Neuronal stem cell (in vitro differentiated cells): ENCODE measurements around the gene ABHD3.

Experiments
- DNase-seq: peaks from one replicate; pipeline ENCODE4 v3.0.0-alpha.2; 2013; ENCODE audit warnings: low spot score
- H2AFZ ChIP-seq: one replicate; pipeline ENCODE4 v1.6.1; 2013; ENCODE audit warnings: mild to moderate bottlenecking, low read length, inconsistent platforms
- H2AK5ac ChIP-seq: 2 replicates; pipeline ENCODE4 v1.6.1; 2013; ENCODE audit warnings: low read depth, mild to moderate bottlenecking, inconsistent platforms, low read length, moderate library complexity, mixed read lengths
- H2BK120ac ChIP-seq: 2 replicates; pipeline ENCODE4 v1.6.1; 2013; ENCODE audit warnings: low read depth, mild to moderate bottlenecking, inconsistent platforms, low read length, moderate library complexity, mixed read lengths
- H2BK12ac ChIP-seq: one replicate; pipeline ENCODE4 v1.6.1; 2013; ENCODE audit warnings: low read length, inconsistent platforms
- H2BK15ac ChIP-seq: 2 replicates; pipeline ENCODE4 v1.6.1; 2013; ENCODE audit warnings: mild to moderate bottlenecking, low read length, inconsistent platforms, mixed read lengths
- H2BK5ac ChIP-seq: one replicate; pipeline ENCODE4 v1.6.1; 2013; ENCODE audit warnings: inconsistent platforms, mild to moderate bottlenecking, low read length, moderate library complexity
- H3K14ac ChIP-seq: one replicate; pipeline ENCODE4 v1.6.1; 2013; ENCODE audit warnings: low read length, inconsistent platforms
- H3K18ac ChIP-seq: 2 replicates; pipeline ENCODE4 v1.6.1; 2013; ENCODE audit warnings: low read length, inconsistent platforms
- H3K23ac ChIP-seq: 2 replicates; pipeline ENCODE4 v1.6.1; 2013; ENCODE audit warnings: low read depth, mild to moderate bottlenecking, mixed read lengths, low read length, inconsistent platforms; ENCODE audit not compliant: poor library complexity
- H3K27ac ChIP-seq: replicated peaks from 3 replicates; pipeline ENCODE4 v1.5.1; 2013; ENCODE audit warnings: low read length, inconsistent platforms
- H3K27me3 ChIP-seq, 3 experiments: 2 replicates each; pipeline ENCODE4 v1.6.1; 2013; ENCODE audit warnings: low read length in 3 of 3, mild to moderate bottlenecking in 2 of 3, inconsistent platforms in 1 of 3, low read depth in 1 of 3, mixed read lengths in 1 of 3, moderate library complexity in 1 of 3; ENCODE audit not compliant: control insufficient read depth in 3 of 3, insufficient read depth in 3 of 3
- H3K36me3 ChIP-seq, 2 donors: replicated peaks in 1 of 2; 2 replicates each; pipeline ENCODE4 v1.6.1; 2013; ENCODE audit warnings: low read length in 2 of 2; ENCODE audit not compliant: control insufficient read depth in 2 of 2, insufficient read depth in 2 of 2
- H3K4ac ChIP-seq: 2 replicates; pipeline ENCODE4 v1.6.1; 2013; ENCODE audit warnings: inconsistent platforms, mild to moderate bottlenecking, low read length, moderate library complexity
- H3K4me1 ChIP-seq, 2 donors: 1 replicate in 1 of 2; 2 replicates in 1 of 2; pipeline ENCODE4 v1.6.1; 2013; ENCODE audit warnings: low read length in 2 of 2, low read depth in 1 of 2; ENCODE audit not compliant: control insufficient read depth in 2 of 2, insufficient read depth in 1 of 2
- H3K4me2 ChIP-seq: one replicate; pipeline ENCODE4 v1.6.1; 2013; ENCODE audit warnings: mild to moderate bottlenecking, low read length, inconsistent platforms; ENCODE audit not compliant: insufficient read depth, poor library complexity, severe bottlenecking
- H3K4me3 ChIP-seq, 2 donors: 2 replicates each; pipeline ENCODE4 v1.5.1; 2013; ENCODE audit warnings: low read length in 2 of 2, mild to moderate bottlenecking in 2 of 2, inconsistent platforms in 1 of 2, moderate library complexity in 1 of 2
- H3K79me1 ChIP-seq: one replicate; pipeline ENCODE4 v1.6.1; 2013; ENCODE audit warnings: low read depth, mild to moderate bottlenecking, inconsistent platforms, low read length, moderate library complexity
- H3K9ac ChIP-seq: one replicate; pipeline ENCODE4 v1.6.1; 2013; ENCODE audit warnings: mild to moderate bottlenecking, low read depth, low read length, inconsistent platforms; ENCODE audit not compliant: poor library complexity
- H3K9me3 ChIP-seq, 2 donors: replicated peaks in 1 of 2; 2 replicates each; pipeline versions ENCODE3 to v1.6.1; 2013; ENCODE audit warnings: low read length in 2 of 2, mild to moderate bottlenecking in 2 of 2, inconsistent platforms in 1 of 2, low read depth in 1 of 2, mixed read lengths in 1 of 2, moderate library complexity in 1 of 2; ENCODE audit not compliant: control insufficient read depth in 2 of 2, insufficient read depth in 1 of 2
- H4K8ac ChIP-seq: one replicate; pipeline ENCODE4 v1.6.1; 2013; ENCODE audit warnings: low read depth, mild to moderate bottlenecking, inconsistent platforms, low read length, moderate library complexity
- H4K91ac ChIP-seq: one replicate; pipeline ENCODE4 v1.6.1; 2013; ENCODE audit warnings: low read length, low read depth, mild to moderate bottlenecking, inconsistent platforms; ENCODE audit not compliant: poor library complexity
- WGBS, 2 donors: extraction: QIAGEN DNeasy Blood & Tissue Kit; methylation state at CpG; one replicate each; pipeline ENCODE4 v1.1.7; 2013; ENCODE audit warnings: missing lambda C conversion rate in 2 of 2, mixed read lengths in 1 of 2; ENCODE audit not compliant: insufficient read length in 2 of 2, insufficient replicate concordance in 1 of 2; ENCODE audit errors: extremely low coverage in 2 of 2; 5-methylcytosine and 5-hydroxymethylcytosine counted together

ABHD3 gene

GRCh38 chr18:21638822-21639221 lies 65.8 kb downstream of the ABHD3 start:
- Histone ChIP-seq H3K18ac (no peak overlapping the region), H3K27ac (no peak overlapping the region), H3K23ac (no peak overlapping the region)

DNA sequence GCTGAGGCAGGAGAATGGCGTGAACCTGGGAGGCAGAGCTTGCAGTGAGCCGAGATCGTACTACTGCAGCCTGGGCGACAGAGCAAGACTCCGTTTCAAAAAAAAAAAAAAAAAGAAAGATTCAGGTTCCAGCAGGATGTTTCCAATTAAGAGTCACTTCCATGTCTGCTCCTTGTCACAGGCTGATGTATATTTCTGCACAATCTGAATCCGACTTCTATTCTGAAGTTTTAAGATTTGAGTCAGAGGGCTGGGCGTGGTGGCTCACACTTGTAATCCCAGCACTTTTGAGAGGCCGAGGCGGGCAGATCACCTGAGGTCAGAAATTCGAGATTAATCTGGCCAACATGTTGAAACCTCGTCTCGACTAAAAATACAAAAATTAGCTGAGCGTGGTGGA lies 67.8 kb downstream of the ABHD3 start:
- Histone ChIP-seq H3K27ac (no peak overlapping the region), H3K14ac (no peak overlapping the region), H3K23ac (no peak overlapping the region), H3K9ac (no peak overlapping the region), H2BK12ac (no peak overlapping the region), H3K36me3 (peaks cover 8 to 52% of the 10 kb centered on the region in 2 donors), H2AFZ (no peak overlapping the region), H2BK120ac (no peak overlapping the region), H3K18ac (no peak overlapping the region), H3K9me3 (no peaks in the 10 kb centered on the region), H4K91ac (no peak overlapping the region), H3K4ac (no peak overlapping the region), H3K4me2 (no peak overlapping the region), H2AK5ac (no peak overlapping the region), H3K4me3 (no peak overlapping the region), H2BK5ac (no peak overlapping the region), H2BK15ac (no peak overlapping the region), H3K79me1 (peaks cover 3% of the 10 kb centered on the region), H3K27me3 (no peaks in the 10 kb centered on the region), H3K4me1 (no peaks in the 10 kb centered on the region), H4K8ac (no peak overlapping the region)
- no CpG with 5 or more reads among the region's 13 CpGs for WGBS, 2 donors
- DNase-seq: no peak

More at GRCh38 chr18:21638822-21639221, 65.8 kb downstream of the ABHD3 start:
- no peaks in the 10 kb centered on the region for H3K9me3 ChIP-seq
- no peak overlapping the region for H2BK120ac ChIP-seq
- H2AK5ac ChIP-seq: no peak overlapping the region
- no peaks in the 10 kb centered on the region for H3K79me1 ChIP-seq
- H2AFZ ChIP-seq: no peak overlapping the region
- no peak overlapping the region for H3K9ac ChIP-seq
- H4K91ac ChIP-seq: no peak overlapping the region
- WGBS, 2 donors: no CpG with 5 or more reads among the region's 3 CpGs
- peaks cover 5 to 34% of the 10 kb centered on the region in 2 donors for H3K36me3 ChIP-seq
- no peak overlapping the region for H2BK15ac ChIP-seq
- H2BK12ac ChIP-seq: no peak overlapping the region
- H3K4me1 ChIP-seq: no peaks in the 10 kb centered on the region
- H3K14ac ChIP-seq: no peak overlapping the region
- H3K4me2 ChIP-seq: no peak overlapping the region
- H4K8ac ChIP-seq: no peak overlapping the region
- H3K27me3 ChIP-seq: no peaks in the 10 kb centered on the region
- no peak overlapping the region for H3K4ac ChIP-seq
- H3K4me3 ChIP-seq: no peak overlapping the region
- no peak overlapping the region for H2BK5ac ChIP-seq
- no peak for DNase-seq

GRCh38 chr18:21634588-21635199 lies 69.9 kb downstream of the ABHD3 start:
- Histone ChIP-seq H3K36me3 (peaks cover 12 to 68% of the 10 kb centered on the region in 2 donors), H2AFZ (no peak overlapping the region), H2BK12ac (no peak overlapping the region), H3K4me3 (no peak overlapping the region), H3K9ac (no peak overlapping the region), H3K23ac (no peak overlapping the region), H3K4me2 (no peak overlapping the region), H3K27me3 (no peaks in the 10 kb centered on the region), H3K79me1 (peaks cover 3% of the 10 kb centered on the region), H3K4ac (no peak overlapping the region), H2AK5ac (no peak overlapping the region), H4K8ac (no peak overlapping the region), H4K91ac (no peak overlapping the region), H2BK5ac (no peak overlapping the region), H3K4me1 (no peaks in the 10 kb centered on the region), H3K9me3 (no peaks in the 10 kb centered on the region), H2BK15ac (no peak overlapping the region), H3K27ac (no peak overlapping the region), H2BK120ac (no peak overlapping the region), H3K18ac (no peak overlapping the region), H3K14ac (no peak overlapping the region)
- no peak for DNase-seq
- no CpG with 5 or more reads among the region's 4 CpGs for WGBS, 2 donors

DNA sequence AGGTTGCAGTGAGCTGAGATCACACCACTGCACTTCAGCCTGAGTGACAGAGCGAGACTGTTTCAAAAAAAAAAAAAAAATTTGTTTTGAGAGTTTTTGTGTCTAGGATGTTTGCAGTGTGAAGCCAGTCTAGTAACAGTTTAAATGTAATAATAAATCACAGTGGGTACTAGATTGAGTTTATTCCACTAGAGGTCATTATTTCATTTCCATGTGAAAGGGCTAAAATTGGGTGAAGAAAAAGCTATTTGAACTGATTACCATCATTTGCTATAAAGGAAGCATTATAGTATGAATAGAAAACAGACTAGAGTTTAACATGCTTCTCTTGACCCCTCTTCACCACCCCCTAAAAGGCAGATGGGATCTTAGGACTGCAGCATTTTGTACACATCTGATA lies 72.2 kb downstream of the ABHD3 start:
- Histone ChIP-seq H3K79me1 (peaks cover 3% of the 10 kb centered on the region), H3K4me1 (no peaks in the 10 kb centered on the region), H3K4ac (no peak overlapping the region), H2BK15ac (no peak overlapping the region), H2AFZ (no peak overlapping the region), H3K9me3 (no peaks in the 10 kb centered on the region), H3K9ac (no peak overlapping the region), H2BK120ac (no peak overlapping the region), H3K23ac (no peak overlapping the region), H4K8ac (no peak overlapping the region), H2BK5ac (no peak overlapping the region), H3K27me3 (no peaks in the 10 kb centered on the region), H3K4me3 (no peak overlapping the region), H3K27ac (no peak overlapping the region), H3K36me3 (peaks cover 14 to 84% of the 10 kb centered on the region in 2 donors), H3K4me2 (no peak overlapping the region), H2BK12ac (no peak overlapping the region), H4K91ac (no peak overlapping the region), H3K18ac (no peak overlapping the region), H3K14ac (no peak overlapping the region), H2AK5ac (no peak overlapping the region)
- WGBS, 2 donors: no CpG with 5 or more reads among the region's 1 CpG
- DNase-seq: no peak
